WTC11 (cell line): ENCODE results near the gene KDR. TPM values are rescaled to one million over a fixed set of nuclear protein-coding genes. Genes with fewer than 3 reads are reported as not detected.

ENCODE experiments used
- ATAC-seq: fragments of 200-7000 bp; cut with Tn5 transposase; 2 replicates; pipeline ENCODE4 v1.10.0; 2021; ENCODE audit warnings: mild to moderate bottlenecking, moderate library complexity
- CTCF ChIA-PET: fragments of 300-600 bp; sonication (Branson Sonifier 250); formaldehyde crosslinking; loops from one replicate; lab custom pipeline; 2021; ENCODE audit warnings: antibody characterized with exemption; lab: Charles Lee
- POLR2A ChIA-PET: fragments of 350-600 bp; sonication (Branson Sonifier 250); formaldehyde crosslinking; loops from one replicate; lab custom pipeline; 2021; ENCODE audit warnings: antibody characterized with exemption; lab: Charles Lee
- DNase-seq: peaks from one replicate; pipeline ENCODE4 v3.0.0; 2021; ENCODE audit warnings: low spot score
- H3K27ac Mint-ChIP-seq: 2 replicates; pipeline ENCODE4 v1.8.0; 2021; ENCODE audit warnings: mixed read lengths
- H3K27me3 Mint-ChIP-seq: 2 replicates; pipeline ENCODE4 v1.8.0; 2021; ENCODE audit warnings: low read depth, mild to moderate bottlenecking, moderate library complexity, mixed read lengths
- H3K36me3 Mint-ChIP-seq: 2 replicates; pipeline ENCODE4 v1.8.0; 2021; ENCODE audit warnings: mixed read lengths
- H3K4me1 Mint-ChIP-seq: 2 replicates; pipeline ENCODE4 v1.8.0; 2022; ENCODE audit warnings: mixed read lengths
- H3K4me3 Mint-ChIP-seq: 2 replicates; pipeline ENCODE4 v1.8.0; 2021; ENCODE audit warnings: mild to moderate bottlenecking, moderate library complexity, mixed read lengths
- H3K9me3 Mint-ChIP-seq: 2 replicates; pipeline ENCODE4 v1.8.0; 2021; ENCODE audit warnings: mixed read lengths
- ATF2 ChIP-seq: sonication (generic); formaldehyde crosslinking; IDR thresholded peaks from 2 replicates; pipeline ENCODE4 v1.8.1; 2022; ENCODE audit warnings: low read depth, missing genetic modification reagents, borderline replicate concordance
- HMGXB4 ChIP-seq: sonication (generic); formaldehyde crosslinking; IDR thresholded peaks from 2 replicates; pipeline ENCODE4 v1.8.1; 2023; ENCODE audit warnings: mild to moderate bottlenecking, moderate library complexity, missing genetic modification reagents
- SMAD3 ChIP-seq: sonication (generic); formaldehyde crosslinking; IDR thresholded peaks from 2 replicates; pipeline ENCODE4 v1.8.0; 2022; ENCODE audit warnings: missing genetic modification reagents, mild to moderate bottlenecking, borderline replicate concordance
- TCF7 ChIP-seq: sonication (generic); formaldehyde crosslinking; IDR thresholded peaks from 2 replicates; pipeline ENCODE4 v1.8.0; 2022; ENCODE audit warnings: mild to moderate bottlenecking, low read depth, missing genetic modification reagents, moderate library complexity
- TP53 ChIP-seq: sonication (generic); formaldehyde crosslinking; IDR thresholded peaks from 2 replicates; pipeline ENCODE4 v1.8.1; 2023; ENCODE audit warnings: mild to moderate bottlenecking, missing genetic modification reagents
- ZNF396 ChIP-seq: fragments of 250-450 bp; sonication (Bioruptor Pico); IDR thresholded peaks from 2 replicates; pipeline ENCODE4 v1.8.0; 2021; ENCODE audit warnings: mild to moderate bottlenecking, moderate library complexity, borderline replicate concordance
- ZNF425 ChIP-seq: fragments of 250-450 bp; sonication (Bioruptor Pico); conservative IDR thresholded peaks from 2 replicates; pipeline ENCODE4 v1.9.0; 2021; ENCODE audit warnings: mild to moderate bottlenecking
- total RNA-seq: library from RNA; stranded (reverse); gene quantifications from 3 replicates; pipeline ENCODE4 v1.2.3, GENCODE V29; 2021
- TF ChIP-seq, protein P1 (sequence below): fragments of 250-450 bp; sonication (Bioruptor Pico); IDR thresholded peaks from 2 replicates; pipeline ENCODE4 v2.1.2; 2022; ENCODE audit warnings: mild to moderate bottlenecking, moderate library complexity
- TF ChIP-seq, protein P2 (sequence below): sonication (generic); formaldehyde crosslinking; IDR thresholded peaks from 2 replicates; pipeline ENCODE4 v1.8.0; 2023; ENCODE audit warnings: missing genetic modification reagents, mild to moderate bottlenecking, borderline replicate concordance
- TF ChIP-seq, protein P3 (sequence below): fragments of 250-450 bp; sonication (Bioruptor Pico); IDR thresholded peaks from 2 replicates; pipeline ENCODE4 v1.9.0; 2021; ENCODE audit warnings: moderate library complexity, mild to moderate bottlenecking, inconsistent platforms, borderline replicate concordance

The KDR gene
- total RNA-seq, 1 experiment from 2014 or later: 80.8 TPM

DNA sequence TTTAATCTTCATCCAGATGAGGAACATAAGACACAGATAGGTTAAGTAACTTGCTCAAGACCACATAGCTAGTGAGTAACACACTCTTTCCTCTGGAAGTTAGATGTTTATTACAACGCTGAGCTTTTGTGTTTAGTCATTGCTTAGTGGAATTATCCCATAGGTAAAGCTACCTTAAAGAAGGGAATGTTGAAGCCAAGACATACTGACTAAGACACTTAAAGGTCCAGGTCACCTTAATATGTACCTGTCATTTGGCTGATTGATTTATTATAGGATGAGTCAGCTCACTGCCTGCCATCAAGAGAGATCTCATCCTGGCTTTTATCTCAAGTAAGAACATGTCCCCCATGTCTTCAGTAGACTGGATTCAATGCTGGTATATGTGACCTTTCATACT is 53.4 kb downstream of the KDR start (continued):
- TF ChIP-seq ZNF396 (CRISPR knock-in tag): no peak
- no peak for TF ChIP-seq TCF7 (CRISPR knock-in tag)
- no peak for TF ChIP-seq HMGXB4 (CRISPR knock-in tag)
- TF ChIP-seq, protein P1, sequence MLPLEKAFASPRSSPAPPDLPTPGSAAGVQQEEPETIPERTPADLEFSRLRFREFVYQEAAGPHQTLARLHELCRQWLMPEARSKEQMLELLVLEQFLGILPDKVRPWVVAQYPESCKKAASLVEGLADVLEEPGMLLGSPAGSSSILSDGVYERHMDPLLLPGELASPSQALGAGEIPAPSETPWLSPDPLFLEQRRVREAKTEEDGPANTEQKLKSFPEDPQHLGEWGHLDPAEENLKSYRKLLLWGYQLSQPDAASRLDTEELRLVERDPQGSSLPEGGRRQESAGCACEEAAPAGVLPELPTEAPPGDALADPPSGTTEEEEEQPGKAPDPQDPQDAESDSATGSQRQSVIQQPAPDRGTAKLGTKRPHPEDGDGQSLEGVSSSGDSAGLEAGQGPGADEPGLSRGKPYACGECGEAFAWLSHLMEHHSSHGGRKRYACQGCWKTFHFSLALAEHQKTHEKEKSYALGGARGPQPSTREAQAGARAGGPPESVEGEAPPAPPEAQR (CRISPR knock-in tag): no peak
- TF ChIP-seq, protein P2, sequence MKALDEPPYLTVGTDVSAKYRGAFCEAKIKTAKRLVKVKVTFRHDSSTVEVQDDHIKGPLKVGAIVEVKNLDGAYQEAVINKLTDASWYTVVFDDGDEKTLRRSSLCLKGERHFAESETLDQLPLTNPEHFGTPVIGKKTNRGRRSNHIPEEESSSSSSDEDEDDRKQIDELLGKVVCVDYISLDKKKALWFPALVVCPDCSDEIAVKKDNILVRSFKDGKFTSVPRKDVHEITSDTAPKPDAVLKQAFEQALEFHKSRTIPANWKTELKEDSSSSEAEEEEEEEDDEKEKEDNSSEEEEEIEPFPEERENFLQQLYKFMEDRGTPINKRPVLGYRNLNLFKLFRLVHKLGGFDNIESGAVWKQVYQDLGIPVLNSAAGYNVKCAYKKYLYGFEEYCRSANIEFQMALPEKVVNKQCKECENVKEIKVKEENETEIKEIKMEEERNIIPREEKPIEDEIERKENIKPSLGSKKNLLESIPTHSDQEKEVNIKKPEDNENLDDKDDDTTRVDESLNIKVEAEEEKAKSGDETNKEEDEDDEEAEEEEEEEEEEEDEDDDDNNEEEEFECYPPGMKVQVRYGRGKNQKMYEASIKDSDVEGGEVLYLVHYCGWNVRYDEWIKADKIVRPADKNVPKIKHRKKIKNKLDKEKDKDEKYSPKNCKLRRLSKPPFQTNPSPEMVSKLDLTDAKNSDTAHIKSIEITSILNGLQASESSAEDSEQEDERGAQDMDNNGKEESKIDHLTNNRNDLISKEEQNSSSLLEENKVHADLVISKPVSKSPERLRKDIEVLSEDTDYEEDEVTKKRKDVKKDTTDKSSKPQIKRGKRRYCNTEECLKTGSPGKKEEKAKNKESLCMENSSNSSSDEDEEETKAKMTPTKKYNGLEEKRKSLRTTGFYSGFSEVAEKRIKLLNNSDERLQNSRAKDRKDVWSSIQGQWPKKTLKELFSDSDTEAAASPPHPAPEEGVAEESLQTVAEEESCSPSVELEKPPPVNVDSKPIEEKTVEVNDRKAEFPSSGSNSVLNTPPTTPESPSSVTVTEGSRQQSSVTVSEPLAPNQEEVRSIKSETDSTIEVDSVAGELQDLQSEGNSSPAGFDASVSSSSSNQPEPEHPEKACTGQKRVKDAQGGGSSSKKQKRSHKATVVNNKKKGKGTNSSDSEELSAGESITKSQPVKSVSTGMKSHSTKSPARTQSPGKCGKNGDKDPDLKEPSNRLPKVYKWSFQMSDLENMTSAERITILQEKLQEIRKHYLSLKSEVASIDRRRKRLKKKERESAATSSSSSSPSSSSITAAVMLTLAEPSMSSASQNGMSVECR (CRISPR knock-in tag): no peak
- no peak for TF ChIP-seq ZNF425 (CRISPR knock-in tag)
- no peak for TF ChIP-seq SMAD3 (CRISPR knock-in tag)
- TF ChIP-seq, all 79 proteins: peak for 0

- Mint-ChIP-seq H3K4me3 (no peak overlapping the region), H3K27me3 (no peaks in the 10 kb centered on the region), H3K27ac (no peak overlapping the region), H3K9me3 (no peaks in the 10 kb centered on the region), H3K36me3 (no peaks in the 10 kb centered on the region), H3K4me1 (peaks cover 6% of the 10 kb centered on the region)
- TF ChIP-seq, protein P3, sequence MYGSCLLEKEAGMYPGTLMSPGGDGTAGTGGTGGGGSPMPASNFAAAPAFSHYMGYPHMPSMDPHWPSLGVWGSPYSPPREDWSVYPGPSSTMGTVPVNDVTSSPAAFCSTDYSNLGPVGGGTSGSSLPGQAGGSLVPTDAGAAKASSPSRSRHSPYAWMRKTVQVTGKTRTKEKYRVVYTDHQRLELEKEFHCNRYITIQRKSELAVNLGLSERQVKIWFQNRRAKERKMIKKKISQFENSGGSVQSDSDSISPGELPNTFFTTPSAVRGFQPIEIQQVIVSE (CRISPR knock-in tag): no peak
- TF ChIP-seq ATF2 (CRISPR knock-in tag) (no peak), TP53 (CRISPR knock-in tag) (no peak)
- POLR2A ChIA-PET: no interaction called here
- ATAC-seq (no peak), DNase-seq (no peak)
- CTCF ChIA-PET: interaction anchor here (0.5 to 0.8 kb wide), 2 partner anchors 60 to 97 kb away, joined by 4 read pairs; no protein-coding TSS in a partner anchor
Measured at GRCh38 chr4:55069248-55069647, 56.1 kb downstream of the KDR start.
